Myocyte (in vitro differentiated cells): Measurements from ENCODE around the gene HOXA10. TPM values are rescaled to one million over a fixed set of nuclear protein-coding genes. Genes with fewer than 3 reads are reported as not detected.

Experiments used
- DNase-seq: peaks from one replicate; pipeline ENCODE4 v3.0.0-alpha.2; 2012; ENCODE audit warnings: low read depth
- total RNA-seq: library from RNA; depleted of rRNA; stranded (reverse); fragments of >200 nt; gene quantifications from 2 replicates; pipeline ENCODE4 v1.2.3, GENCODE V29; 2014

Gene HOXA10
- total RNA-seq, 1 donor from 2014 or later: 15.1 TPM

DNA sequence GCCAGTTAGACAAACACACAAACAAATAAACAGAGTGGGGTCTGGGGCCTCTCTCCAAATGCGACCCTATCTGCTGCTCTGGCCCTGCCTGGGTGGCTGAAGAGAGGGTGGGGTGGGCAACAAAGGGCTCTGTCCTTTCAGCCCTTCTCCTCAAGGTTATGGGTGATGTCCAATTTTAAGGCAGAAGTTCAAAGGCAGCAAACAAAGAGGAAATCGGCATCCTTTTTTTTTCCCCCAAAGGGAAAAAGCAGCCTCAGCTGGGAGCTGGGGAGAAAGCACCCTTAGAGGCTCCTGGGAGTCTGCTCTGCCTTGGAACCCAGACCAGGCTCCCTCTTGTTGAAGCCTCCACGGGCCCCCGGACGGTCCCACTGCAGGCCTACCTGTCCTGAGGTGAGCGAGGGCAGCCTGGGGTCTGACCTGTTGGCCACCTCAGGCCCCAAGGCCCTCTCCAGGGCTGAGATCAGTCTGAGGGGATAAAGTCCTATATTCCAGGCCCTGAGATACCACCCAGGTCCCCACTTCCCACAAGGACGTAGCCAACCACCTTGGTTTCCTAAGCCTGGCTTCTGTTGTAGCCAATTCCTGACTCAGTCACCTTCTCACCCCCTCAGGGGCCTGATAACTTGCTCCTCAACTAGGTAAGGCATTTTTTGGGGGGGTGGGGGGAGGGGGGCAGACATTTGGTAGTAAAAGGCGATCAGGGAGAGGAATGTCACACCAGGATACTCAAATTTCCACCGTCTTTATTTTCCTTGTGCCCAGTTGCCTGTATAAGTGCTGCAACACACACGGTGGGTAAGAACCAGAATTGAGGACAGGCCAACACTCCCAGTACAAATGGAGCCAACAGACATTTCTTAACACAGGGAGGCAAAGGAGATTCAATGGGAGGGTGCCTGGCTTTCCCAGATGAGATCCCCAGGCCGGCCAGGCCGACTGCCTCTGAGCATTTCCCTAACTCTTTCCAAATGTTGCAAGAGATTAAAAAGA lies 6.6 kb upstream of the HOXA10 start:
- DNase-seq: no peak

DNA sequence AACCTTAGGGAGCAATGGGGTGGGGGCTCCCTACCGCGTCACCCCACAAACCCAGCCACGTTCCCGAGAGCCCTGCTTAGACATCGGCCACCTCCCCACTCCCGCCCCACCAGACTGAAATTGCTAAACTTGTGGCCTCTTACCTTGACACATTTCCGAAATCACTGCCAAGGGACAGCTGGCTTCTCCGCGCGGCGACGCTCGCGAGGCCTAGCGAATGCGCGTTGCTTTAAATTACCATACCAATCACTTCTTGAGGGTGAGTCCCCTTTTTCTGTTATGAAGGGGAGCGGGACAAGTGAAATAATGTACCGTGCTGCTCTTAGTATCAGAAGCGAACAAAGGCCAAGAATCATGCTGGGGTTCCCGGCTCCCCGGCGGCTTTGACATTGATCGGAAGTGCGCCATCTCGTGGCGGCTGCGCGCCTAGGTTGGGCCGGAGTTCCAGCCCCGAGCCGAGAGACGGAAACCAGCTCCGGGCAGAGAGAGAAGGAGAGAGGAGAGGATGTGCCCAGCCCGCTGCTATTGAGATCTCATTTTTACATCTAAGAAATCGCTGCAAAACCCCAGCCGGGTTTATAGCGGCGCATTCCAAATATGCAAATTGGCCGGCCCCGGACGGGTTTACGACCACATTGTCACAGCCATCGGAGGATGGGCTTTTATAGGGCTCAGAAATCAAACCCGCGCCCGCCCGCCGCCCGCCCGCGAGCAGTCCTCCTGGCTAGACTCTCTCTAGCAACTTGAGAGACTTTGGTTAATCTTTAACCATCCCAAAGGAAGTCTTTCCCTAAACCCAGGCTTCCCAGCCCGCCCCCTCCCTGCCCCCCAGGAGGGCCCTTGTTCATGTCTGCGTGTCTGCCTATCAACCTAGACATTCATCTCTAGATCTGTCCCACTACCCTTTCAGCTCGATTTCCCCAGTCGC lies 5.6 kb upstream of the HOXA10 start:
- peak; percentile 83 for DNase-seq

DNA sequence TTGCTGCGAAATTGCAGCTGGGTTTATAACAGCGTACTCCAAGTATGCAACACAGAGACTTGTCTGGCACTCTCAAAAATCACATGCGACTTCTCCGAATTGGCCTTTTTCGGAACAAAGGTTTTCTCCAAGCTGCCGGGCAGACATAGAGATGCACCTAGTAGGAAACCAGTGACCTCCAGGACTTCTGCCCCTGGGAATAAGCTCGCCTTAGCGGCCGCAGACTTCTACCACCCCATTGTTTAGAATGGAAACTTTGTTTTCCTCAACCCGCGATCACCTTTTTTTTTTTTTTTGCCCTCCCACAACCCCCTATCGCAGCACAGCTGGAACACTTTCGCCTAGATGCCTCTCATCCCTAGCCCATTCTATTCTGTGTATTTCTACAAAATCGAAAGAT lies 4.9 kb upstream of the HOXA10 start:
- no peak for DNase-seq

DNA sequence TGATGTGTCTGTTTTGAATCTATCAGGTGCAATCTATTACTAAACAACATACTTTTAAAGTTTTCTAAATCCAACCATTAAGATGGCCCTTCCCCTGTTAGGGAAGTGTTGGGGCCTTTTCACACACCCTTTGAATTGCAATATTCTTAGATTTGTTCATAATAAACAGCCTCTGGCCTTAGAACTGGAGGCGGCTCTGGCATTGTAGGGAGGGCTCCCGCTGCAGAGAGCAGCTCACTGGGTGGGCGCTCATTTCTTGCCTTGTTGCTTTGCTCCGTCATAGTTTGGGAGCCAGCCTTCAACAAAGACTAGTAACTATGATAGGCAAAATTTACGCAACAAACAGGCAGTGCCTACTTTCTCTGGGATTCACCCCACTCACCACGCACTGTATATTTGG lies 4.2 kb upstream of the HOXA10 start:
- no peak for DNase-seq

DNA sequence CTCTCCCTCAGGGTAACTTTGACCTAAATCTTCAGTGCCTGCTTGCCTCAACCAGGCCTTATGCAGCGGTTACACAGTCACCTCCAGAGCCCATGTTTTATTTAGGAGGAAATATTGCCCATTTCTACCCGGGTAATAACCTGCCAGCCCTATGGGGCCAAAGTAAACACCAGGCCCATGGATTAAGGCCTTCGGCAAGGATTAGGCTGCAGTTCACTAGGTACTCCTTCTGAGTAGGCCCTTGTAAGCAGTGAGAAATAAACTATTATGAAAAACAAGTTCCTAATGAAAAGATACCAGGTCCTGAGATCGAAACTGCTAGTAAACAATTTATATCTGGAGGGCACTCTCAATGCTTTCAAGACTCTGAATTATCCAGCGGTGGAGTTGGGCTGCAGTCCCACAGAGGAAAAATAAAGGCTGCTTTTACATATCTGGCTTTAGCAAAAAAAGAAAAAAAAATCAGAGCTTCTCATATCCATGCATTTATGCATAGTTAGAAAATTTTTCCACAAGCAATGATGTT lies 3.7 kb upstream of the HOXA10 start:
- DNase-seq: no peak

DNA sequence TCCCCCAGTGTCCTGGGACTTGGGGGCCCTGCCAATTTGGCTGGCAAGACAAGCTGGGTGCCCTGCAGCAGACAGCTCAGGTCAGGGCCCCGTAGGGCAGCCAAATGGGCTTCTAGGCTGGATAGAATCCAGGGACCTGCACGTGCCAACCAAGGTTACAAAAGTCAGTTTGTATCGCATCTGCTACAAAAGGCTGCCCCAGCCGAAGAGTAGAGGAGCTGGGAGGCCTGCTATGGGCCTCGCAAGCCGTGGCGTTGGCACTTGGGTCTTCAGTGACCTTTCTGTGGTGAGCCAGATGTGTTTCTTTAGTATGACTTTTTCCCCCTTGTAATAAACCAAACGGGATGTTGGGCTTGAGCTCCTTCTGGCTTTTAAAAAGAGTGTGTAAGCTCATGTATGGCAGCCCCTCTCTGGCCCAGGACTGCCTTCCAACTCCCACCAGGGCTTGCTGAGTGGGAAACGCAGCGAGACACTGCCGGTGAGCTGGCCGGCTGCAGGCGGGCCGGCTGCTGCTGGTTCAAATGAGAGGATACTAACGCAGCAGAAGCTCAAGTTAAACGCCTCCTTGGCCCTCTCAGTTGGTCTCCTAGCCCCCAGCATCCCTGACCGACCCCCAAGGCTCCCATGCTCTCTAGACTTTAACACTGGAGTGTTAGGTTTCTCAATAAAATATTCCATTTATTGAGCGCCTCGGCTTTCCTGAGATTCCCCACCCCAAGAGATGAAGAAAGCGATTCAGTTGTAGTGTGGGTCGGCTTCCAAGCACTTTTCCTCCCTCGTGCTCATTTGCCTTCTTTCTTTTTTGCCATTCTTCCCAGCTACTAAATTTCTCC lies 3.1 kb upstream of the HOXA10 start:
- no peak for DNase-seq

DNA sequence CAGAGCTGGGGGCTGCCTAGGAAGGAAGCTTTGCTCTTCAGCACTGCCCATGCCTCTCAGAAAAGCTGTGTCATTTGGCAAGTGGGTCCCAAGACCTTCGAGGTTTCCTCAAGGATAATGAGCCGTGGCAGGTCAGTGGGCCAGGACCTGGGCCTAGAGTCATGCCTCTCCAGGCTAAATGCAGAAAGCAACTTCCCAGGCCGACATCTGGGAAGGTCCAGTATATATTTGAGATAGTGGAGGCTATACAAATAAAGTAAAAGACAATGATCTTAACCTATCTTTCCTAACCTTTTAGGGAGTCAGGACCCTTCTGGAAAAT lies 2.4 kb upstream of the HOXA10 start:
- no peak for DNase-seq

DNA sequence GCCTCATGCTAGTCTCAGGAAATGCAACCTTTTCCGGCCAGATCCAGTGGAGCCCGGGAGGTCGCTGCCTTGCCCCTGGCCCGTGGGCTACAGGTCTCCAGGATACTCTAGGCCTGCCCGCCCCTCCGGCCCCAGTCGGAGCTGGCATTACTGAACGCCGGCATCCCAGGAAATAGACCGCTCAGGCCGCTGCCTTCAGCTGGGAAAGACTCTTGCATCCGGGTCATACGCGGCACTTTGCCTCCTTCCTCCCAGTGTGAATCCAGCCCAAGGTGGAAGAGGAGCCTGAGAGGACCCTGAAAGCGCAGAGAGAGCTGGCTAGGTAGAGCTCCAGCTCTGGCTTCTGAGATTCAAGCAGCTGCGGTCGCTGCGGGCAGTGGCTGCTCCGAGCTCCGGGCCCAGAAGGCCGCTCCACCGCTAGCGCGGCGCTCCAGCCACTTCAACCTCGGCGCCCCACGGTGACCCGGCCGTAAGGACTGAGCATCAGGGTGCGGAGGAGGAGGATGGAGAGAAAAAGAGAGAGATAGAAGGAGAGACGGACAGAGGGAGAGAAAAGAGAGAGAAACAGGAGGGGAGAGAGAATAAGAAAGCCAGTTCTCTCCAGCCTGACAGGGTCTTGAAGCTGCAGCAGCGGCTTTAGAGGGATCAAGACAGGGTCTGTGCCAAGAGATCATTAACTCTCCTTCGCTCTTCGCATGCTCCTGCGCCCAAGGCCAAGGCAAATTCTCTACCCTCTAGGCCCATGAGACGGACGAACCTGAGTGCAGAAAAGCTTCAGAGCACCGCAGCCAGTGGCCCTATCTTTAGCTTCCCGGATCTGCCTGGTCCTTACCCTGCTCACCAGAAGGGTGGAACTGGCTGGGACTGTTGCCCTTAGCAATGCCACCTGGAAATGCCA lies 1.8 kb upstream of the HOXA10 start:
- no peak for DNase-seq

DNA sequence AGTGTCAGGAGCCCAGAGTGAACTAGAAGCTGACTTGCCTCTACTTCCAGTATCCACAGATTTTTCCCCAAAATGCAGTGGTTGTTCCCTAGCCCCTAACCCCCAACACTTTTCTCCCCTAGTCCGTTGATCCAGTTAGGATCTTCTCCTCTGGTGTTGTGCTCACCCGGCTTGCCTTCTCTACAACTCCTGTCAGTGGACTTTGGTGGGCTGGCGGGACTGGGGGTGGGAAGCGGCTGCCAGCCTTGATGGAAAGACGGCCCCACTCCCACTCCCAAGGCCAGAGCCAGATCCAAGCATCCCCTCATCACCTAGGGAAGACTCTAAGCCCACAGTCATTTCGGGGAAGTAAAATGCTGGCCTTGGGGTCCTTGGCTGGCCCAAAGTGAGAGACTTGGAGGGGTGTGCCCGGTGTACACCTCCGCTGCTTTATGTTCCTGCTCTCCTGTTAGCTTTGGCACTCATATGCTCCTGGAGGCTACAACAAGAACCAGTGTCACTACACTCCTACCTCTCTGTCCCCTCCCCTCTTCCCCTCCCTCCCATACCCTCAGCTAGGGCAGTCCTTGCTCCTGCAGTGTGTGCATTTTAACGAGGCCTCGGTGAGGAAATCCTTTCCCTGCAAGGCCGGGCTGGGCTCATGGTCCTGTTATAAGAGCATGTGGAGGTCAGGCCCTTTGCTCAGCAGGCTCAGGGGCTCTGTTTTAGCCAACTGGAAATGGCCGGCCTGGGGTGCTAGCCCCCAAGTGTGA lies 930 bp upstream of the HOXA10 start:
- no peak for DNase-seq

DNA sequence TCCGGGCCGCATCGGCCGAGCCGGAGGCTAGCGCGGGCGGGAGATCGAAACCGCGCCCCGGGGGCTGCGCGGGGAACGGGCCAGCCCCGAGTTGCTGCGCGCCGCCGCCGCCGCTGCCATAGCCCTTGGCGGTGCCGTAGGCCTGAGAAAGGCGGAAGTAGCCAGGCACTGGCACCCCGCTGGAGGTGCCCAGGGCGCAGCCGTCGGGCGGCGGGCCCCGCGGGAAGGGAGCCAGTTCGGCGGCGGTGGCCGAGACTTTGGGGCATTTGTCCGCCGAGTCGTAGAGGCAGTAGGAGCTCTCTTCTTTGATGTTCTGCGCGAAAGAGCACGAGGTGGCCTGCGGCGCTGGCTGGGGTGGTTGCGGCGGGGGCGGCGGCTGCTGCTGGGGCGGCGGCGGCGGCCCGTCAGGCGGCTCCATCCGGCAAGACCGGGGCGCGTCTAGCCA lies 587 bp downstream of the HOXA10 start:
- no peak for DNase-seq

DNA sequence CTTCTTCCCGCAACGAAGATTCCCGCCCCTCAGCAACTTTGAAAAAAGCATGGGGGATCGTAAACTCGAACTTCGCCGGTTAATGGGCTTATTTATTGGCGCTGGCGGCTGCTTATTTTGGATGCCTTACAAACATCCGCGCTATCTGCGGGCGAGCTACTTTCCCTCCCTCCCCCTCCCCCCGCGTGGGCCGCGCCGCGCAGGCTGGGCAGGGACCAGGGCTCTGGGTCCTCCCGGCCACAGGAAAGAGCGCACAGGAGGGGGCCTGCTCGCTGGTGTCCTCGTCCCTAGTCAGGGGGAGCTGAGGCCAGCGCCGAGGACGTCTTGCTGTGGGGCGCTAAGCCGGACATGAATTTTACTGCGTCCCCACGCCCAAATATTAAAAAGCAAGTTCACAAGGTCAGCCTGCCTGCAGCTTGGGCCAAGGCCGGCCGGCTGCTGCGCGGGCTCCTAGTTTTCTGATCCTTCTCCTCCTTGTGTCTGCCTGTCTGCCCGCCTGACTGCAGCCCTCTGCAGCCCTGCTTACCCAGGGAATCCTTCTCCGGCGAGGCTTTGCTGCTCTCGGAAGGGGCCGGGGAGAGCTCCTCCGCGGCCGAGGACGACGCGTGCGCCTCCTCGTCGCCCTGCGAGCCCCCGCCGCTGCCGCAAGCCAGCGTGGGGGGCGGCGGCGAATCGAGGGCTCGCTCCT lies 1.2 kb downstream of the HOXA10 start:
- DNase-seq: peak; percentile 77

DNA sequence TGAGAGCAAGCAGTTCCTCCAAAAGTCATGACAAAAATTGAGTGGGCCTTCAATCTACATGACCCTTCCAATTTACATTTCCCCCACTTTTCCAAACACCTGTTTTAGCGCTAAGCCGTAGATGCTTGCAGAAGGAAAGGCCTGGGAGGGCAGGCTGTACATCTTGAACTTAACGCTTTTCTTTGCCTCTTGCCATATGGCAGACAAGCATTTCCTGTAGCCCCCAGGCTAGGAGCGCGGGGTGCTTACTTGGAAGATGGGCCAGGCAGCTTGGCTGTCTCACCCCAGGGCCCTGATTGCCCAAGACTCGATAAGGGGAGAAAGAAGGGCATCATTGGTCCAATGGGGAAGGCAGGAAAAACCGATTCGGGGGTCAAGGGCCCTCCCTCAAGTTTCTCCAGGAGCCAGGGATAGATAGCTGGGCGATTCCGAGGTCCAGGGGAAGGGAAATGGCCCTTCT lies 1.8 kb downstream of the HOXA10 start:
- no peak for DNase-seq

DNA sequence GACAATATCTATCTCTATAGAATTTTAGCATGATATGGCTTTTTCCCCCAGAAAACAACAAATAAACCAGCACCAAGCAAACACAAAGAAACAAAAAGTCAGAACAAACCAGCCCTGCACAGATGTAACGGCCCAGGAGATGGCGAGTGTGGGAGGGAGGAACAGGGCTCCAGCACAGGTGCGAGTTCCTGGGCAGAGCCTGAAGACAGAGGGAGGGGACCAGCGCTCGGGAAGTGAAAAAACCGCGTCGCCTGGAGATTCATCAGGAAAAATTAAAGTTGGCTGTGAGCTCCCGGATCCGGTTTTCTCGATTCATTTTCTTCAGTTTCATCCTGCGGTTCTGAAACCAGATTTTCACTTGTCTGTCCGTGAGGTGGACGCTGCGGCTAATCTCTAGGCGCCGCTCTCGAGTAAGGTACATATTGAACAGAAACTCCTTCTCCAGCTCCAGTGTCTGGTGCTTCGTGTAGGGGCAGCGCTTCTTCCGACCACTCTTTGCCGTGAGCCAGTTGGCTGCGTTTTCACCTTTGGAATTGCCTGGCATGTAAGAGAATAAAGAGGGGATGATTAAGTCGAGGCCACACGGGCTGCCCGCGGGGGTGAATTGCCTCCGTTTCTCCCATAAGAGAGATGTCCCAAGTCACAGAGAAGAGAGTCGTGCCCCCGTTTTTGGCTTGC lies 2.3 kb downstream of the HOXA10 start:
- no peak for DNase-seq

DNA sequence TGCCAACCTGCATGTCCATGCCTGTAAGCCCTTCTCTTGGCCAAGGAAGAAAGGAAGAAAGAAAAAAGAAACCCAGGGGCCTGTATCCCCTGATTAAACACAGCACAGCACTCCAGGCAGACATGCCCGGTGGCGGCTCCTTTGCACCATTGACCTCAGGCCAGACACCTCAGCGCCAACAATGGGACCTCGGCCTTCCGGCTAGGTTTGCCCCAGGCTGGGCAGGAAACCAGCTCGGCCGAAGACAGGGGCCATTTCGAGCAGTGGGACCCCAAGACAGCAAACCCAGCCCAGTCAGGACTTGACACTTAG lies 2.8 kb downstream of the HOXA10 start:
- no peak for DNase-seq

DNA sequence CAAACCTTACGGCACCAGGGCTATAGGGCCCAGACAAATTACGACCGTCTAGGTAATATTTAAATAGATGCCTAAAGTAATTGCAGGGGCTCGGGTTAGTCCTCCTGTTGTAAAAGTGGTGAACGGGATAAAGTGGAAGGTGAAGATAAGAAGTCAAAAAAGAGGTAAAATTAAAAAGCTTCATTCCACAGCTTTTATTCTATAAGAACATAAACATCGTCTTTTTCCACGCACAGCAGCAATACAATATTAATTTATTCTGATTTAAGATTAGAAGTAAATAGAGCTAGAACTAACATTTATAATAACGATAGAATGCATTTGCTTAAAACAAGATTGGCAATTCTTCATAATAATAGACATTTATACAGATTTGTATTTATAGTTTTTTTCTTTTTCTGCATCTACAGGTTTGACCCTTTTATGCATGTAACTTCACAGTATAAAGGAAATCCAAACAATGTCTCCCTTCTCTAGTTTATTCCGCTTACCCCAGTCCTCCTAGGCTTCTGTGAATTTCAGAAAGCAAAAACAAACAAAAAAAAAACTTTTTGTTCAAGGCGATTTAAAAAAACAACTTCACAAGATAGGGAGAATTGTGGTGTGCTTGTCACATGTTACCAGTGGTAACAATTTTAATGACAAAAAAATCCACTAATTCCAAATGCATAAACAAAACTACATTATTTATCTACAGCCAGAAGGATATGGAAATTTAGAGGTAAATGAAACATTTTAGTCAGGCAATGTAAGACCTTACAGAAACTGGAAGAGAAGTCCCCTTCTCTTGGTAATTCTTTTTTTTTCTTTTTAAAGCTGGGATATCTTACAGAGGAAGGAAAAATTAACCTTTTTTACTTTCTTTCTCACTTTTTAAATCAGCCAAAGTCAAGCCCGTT lies 3.4 kb downstream of the HOXA10 start:
- DNase-seq: no peak

DNA sequence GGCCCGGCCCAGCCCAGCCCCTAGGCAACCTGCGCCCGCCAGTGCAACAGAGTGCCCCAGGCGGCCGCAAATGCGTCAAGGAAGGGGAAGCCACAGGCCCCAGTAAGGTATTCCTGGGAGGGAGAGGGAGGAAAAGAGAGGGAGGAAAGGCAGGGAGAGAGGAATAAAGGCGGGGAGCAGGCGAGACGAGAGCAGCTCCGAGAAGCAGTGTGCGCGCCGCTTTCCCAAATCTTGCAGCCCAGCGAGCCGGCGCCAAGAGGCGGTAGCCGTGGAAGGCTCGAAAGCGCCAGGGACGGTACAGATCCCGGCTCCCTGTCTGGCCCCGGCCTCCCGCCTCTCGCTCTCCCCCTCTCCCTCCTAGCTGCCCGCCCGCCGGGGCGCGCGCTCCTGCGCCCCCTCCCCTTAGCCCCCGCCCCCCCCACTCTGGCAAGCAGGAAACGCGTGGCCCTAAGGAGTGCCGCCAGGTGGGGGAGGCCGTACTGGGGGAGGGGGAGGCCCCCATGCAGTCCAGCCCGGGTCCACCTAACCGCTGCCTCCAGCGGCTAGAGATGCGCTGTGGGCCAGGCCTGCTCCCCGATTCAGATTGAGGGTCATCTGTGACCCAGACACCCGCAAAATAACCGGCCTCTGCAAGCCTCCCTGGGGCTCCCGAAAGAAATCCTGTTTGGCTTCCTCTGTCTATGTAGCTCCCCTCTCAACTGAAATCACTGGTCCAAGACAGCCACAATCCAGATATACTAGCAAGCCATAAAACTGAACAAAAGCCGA lies 4.3 kb downstream of the HOXA10 start:
- no peak for DNase-seq
